Limb (tissue), 2 donors: Measurements from ENCODE around the gene ULK4.
A peak's percentile ranks its signal among the peaks of the same experiment; 100 is the strongest.
"Not testable (repeated sequence)": the region's sequence is repeated elsewhere in the genome, so short reads cannot be mapped to it uniquely, and the experiment has no call there.

ENCODE experiments used
- DNase-seq, 2 donors: peaks; one replicate each; pipeline ENCODE4 v3.0.0-alpha.2; 2016; ENCODE audit errors: extremely low spot score in 2 of 2

The ULK4 gene

DNA sequence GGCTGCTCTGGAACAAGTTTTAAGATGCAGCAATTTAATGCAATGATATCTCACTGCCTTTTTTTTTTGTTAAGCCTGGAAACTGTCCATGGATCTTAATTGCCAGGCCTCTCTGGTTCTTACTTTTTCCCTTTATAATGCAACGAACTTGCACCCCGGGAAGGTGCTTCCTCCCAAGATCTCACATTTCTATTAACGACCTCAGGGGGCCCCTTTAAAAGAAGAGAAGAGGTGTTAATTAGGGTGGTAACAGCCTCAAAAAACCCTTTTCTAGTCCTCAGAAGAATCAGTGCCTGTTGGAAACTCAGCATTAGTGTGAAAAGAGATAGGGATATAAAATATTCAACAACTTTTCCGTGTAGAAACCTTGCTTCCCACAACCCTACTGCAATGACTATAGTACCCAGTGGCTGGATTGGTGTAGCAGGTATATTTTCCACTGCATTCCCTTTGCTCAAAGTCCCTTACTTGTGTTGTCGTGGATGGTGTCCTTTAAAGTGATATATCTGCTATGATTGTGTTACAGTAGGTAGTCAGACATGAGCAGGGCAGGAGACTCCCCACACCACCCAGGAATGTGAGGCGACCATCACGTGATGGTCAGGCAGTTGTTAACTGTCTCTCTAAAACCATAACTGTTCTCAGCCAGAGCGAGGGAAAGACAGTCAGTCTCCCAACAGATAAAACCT, 640.8 kb downstream of the ULK4 start:
- DNase-seq: no peak

DNA sequence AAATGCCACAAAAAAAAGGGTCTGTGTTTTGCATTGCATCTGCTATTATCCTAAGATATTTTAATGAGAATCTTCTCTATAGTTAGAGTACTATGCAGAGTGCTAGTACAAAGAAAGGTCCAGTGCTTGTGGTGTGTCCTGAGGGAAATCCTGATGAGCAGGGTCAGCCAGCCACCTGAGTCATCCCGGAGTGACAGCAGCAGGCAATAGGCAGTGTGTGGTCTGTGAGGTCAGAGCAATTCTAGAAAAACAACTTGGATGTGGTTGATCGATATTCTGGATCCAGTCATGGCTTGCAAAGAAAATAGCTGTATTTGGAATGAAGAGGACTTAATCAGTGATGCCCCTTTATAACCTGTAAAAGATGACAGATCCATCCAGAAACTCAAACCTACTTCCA, 643.4 kb downstream of the ULK4 start:
- no peak for DNase-seq

DNA sequence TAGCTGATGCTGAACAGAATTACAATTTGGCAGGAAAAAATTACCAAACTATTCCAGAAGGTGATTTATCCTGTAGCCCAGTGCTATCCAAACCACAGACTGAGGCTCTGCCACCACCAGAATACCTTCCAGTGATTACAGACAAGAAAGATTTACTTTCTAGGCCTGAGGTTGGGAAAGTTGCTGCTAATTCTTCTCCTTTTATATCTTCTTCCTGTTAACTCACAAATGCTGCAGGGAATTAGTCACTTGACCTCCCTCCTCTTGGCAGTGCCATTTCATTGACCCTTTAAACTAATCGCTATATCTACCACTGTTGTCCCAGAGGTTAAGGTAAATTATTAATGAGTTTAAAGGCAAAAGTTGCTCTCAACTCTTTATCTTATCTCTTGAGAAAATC, 644.2 kb downstream of the ULK4 start:
- DNase-seq: no peak

DNA sequence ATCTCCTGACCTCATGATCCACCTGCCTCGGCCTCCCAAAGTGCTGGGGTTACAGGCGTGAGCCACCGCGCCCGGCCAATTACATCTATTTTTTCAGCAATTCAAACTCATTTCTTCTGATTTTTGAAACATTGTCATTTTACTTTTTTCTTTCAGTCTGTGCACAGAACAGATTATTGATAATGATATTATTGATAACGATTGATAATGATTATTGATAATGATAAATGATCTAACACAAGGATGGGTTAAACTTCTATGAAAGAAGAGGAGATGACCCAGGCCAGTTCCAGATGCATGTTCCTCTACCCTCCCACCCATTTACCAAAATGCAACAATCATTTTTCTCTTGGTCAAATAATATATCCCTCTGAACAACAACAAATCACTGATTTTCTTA, 644.6 kb downstream of the ULK4 start:
- DNase-seq: no peak

DNA sequence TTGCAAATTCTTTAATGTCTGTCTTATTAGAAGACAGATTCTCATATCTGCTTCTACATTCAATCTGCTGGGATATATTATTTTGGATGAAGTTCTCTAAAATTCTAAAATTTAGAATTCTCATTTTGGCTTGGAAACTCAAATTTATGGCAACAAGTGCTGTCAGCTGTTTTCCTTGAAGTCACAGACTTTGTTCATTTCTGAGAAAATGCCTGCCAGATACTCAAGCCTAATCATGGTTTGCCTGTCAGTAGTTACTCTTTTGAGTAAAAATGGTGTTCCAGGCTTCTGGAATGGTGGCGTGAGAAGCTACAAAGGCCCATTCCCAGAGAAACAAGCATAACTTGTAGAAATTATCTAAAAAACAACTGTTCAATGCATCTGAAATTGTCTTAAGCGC, 646.8 kb downstream of the ULK4 start:
- DNase-seq: no peak

DNA sequence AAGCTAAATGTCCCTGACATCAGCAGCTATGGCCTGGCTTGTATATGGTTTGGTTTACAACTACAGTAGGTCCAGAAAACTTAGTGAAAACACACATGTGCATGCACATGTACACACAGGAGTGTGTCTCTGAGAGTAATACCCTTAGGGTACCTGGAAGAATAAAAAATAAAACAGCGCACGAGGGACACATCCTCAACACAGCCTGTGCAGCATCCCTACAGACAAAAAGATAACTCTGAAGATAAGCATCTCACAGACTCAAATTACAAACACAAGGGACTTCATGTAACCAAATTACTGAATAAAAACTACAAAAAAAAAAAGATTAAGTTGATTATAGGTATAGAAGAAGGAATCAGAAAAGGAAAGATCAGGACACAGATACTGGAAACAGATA, 653.8 kb downstream of the ULK4 start:
- no peak for DNase-seq

DNA sequence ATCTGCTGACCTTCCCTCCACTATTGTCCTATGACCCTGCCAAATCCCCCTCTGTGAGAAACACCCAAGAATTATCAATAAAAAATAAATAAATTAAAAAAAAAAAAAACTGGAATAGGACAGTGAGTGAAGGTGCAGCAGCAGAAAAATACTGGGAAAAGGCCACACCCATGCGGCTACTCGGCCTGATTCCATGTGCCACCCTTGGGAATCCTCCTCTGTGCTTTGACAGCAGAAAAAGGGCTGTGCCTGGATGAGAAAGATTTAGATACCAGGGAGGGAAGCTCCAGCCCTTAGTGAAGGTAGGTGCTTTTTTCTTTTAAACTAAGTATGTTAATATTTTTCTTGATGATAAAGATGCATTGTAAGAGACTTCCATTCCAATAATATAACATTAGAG, 654.8 kb downstream of the ULK4 start:
- no peak for DNase-seq

DNA sequence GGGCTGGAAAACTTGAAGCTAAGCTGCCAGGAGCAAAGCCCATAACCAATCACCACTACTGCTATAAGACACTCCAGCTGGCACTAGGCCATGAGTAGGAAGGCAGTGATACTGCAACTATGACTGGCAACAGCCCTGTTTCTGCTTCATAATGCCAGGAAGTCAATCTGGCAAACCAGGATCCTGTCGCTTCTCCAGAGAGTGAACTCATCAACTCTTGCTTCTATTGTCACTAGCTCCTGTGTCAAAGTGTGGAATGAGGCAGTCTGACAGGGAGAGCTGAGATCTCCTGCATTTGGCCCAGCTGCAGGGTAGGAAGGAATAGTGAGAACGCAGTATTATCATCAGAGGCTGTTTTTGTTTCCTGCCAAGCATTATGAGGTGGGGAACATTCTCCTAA, 657.3 kb downstream of the ULK4 start:
- DNase-seq: peak; percentile 34 to 51

DNA sequence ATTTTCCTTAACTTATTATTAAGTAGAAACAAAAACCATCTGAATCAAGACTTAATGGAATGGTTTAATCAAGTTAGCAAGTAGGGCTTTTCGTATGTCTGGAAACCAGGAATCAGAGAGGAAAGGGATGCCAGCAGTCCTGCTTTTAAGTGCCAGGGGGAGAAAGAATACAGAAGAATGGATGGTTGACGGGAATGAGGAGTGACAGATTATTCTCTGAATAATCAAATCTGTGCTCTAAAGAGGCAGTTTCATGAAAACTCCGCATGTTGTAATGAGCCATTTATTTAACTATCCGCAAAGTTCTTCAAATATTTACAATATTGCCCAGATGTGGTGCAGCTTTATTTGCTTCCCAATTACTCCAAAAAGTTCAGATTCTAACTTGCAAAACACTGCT, 659.6 kb downstream of the ULK4 start:
- DNase-seq: no peak

DNA sequence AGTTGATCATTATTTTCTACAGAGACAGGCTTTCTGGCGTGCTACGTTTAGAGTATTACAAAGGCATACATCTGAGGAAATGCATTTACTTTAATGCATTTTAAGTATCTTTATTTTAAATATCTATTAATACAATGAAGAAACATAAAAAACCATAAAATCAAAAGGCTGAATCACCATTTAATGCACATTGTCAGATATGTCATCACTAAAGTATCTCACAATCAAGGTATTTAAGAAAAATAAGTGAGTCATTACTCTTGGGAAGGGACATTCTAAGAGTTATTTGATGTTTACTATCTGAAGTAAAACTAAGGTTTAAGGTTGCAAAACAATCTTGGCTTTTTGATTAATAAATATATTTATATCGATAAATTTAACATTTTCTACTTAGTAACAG, 660.4 kb downstream of the ULK4 start:
- DNase-seq: no peak

DNA sequence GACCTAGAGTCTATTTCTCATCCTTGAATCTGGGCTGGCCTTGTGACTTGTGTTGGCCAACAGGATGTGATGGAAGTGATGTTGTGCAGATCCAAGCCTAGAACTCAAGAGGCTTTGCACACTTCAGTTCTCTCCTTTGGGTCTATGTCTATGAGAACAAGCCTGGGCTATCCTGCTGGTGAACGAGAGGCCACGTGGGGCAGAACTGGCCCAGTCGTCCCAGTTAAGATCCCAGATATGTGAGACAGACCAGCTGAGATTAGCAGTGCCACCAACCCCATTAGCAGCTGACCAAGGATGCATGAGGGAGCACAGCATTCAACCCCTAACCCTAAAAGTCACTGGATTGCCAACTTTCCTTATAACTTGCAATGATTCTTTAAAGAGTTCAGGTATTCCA, 662.9 kb downstream of the ULK4 start:
- no peak for DNase-seq

DNA sequence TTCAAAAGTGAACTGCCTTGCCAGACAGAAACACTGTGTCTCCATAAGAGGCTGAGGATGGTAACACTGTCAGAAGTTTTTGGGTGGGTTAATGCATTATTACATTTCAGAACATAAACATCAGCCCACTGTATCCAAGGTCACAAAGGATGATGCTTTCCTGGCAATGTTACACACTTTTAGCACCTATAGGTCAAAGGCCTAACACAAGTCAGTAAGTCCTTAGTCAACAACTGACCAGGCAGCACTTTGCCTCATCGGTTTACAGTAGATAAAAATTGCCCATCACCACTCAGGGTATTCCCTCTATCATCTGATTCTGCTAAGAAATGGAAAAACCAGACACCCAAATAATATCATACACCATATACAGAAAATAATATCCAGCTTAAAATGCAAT, 664.2 kb downstream of the ULK4 start:
- DNase-seq: no peak

DNA sequence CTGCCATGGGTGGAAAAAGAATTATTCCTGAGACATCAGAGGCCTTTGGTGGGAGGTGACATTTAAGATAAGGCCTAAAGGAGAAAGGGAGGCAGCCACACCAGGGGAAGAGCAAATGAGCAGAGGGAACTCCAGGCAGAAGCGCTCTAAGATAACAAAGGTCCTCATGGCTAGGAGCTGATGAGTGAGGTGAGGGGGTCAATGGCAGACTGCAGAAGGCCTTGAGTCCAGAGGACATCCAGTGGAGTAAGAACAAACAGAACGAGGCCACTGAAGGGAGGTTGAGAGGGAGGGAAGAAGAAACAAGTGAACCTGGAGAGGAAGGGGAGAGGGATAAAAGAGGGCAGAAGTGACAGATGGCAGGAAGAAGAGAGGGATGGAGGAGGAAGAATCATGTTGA, 665.3 kb downstream of the ULK4 start:
- DNase-seq: no peak

DNA sequence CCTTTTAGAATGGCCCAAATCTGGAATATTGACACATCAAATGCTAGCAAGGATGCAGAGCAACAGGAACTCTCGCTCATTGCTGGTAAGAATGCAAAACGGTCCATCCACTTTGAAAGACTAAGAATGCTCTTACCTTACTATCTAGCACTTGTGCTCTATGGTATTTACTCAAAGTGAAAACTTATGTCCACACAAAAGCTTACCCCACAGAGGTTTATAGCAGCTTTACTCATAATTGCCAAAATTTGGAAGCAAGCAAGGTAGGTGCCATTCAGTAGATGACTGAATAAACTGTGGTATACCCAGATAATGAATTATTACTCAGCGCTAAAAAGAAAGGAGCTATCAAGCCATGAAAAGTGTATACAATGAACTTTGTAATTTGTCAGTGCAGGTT, 666.2 kb downstream of the ULK4 start:
- DNase-seq: no peak

DNA sequence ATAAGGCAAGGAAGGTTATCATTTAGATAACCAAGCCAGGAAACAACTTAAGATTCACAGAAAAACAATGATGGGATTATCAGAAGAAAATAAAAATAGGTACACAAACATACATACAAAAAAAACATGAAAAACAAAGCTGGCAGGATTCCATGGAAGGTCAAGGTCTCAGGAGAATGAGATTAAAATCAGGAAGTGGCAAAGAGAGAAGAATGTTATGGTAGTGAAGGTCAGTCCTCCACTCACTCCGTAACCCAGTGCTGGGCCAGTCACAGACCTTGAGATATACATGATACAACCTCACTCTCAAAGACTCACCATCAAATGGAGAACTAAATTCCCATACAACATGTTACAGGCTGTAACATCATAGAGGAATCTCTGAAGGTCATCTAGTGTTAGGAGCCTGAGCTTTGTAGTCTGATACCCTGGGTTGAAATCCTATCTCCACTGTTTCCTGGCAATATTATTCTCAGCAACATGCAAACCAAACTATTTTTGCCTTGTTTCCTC, 668.7 kb downstream of the ULK4 start:
- no peak for DNase-seq

DNA sequence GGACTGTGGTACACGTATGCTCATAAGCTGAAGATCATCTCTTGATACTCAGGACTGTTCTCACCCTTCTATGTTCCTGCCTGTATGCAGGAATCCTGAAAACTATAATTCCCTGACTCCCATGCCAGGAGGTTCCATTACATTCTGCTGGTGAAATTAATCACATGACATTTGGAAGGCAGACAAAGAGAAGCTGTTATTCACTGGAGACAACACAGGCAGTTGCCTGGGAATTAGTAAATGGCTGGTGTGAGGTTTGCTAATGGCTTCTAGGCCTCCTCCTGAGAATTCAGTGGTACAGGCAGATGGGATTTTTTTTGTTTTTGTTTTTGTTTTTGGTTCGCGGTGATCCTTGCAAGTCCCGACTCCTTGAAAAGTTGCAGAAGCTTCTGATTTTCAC, 671.2 kb downstream of the ULK4 start:
- DNase-seq: no peak

DNA sequence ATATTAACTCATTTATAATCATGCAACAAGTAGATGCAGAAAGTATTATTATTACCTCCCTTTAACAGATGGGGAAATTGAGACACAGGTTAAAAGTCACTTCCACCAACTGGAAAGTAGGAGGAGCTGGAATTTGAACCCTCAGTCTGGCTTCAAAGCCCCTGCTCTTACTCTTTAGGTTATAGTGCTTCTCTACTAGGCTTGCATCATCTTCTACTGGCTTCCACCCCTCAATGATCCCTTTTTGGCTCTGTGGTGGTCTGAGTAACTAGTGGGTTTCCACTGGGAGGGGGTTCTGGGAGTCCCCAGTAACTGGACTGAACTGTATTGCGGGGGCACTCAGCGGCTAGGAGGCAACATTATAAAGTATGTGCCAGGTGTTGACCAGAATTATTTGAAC, 671.6 kb downstream of the ULK4 start:
- DNase-seq: no peak

DNA sequence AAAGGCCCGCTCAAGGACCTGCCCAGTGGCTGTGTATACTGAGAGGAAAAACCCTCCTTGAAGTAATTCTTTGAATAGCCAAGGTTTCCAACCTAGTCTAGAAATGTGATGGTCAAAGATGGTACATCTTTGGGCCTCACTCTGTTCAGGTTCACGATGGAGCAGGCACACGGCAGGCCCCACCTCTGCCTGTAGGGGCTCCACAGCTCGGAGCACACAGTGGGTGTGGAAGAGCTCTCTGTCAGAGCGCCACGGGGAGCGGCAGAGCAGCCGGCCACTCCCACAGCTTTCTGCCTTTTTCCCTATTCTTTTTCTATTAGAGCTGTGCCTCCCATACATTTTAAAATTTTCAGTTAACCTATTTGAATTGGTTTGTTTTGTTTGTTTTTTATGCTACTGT, 673.1 kb downstream of the ULK4 start:
- no peak for DNase-seq

DNA sequence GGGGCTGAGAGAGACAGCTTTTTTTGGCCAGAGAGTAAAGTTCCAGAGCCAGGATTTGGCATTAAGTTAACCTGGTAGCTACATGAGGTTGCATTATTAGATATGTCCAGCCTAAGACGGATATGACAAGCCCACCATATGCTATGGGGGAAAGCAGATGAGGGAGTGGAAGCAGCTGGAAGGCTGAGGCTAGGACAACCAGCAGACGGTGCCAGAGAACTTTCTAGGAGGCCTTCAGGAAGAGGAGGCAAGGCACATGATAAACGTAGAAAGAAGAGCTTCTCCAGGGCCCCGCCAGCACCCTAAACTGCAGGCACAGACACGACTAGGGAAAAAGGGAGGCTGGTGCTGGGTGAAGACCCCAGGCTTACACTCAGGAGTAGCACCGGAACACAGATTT, 675.6 kb downstream of the ULK4 start:
- DNase-seq: no peak

DNA sequence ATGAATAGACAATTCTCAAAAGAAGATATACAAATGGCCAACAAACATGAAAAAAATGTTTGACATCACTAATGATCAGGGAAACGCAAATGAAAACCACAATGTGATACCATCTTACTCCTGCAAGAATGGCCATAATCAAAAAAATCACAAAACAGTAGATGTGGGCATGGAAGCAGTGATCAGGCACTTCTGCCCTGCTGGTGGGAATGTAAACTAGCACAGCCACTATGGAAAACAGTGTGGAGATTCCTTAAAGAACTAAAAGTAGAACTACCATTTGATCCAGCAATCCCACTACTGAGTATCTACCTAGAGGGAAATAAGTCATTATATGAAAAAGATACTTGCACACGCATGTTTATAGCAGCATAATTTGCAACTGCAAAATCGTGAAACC, 677.0 kb downstream of the ULK4 start:
- DNase-seq: not testable (repeated sequence)

DNA sequence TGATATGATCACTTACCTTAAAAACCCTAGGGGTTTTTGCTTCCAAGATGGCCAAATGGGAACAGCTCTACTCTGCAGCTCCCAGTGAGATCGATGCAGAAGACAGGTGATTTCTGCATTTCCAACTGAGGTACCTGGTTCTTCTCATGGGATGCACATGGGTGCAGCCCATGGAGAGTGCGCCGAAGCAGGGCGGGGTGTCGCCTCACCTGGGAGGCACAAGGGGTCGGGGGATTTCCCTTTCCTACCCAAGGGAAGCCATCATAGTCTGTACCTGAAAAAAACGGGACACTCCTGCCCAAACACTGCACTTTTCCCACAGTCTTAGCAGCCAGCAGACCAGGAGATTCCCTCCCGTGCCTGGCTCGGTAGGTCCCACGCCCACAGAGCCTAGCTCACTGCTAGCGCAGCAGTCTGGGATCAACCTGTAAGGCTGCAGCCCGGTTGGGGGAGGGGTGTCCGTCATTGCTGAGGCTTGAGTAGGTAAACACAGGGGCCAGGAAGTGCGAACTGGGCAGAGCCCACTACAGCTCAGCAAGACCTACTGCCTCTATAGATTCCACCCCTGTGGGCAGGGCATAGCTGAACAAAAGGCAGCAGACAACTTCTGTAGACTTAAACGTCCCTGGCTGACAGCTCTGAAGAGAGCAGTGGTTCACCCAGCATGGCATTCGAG, 684.0 kb downstream of the ULK4 start:
- no peak for DNase-seq

DNA sequence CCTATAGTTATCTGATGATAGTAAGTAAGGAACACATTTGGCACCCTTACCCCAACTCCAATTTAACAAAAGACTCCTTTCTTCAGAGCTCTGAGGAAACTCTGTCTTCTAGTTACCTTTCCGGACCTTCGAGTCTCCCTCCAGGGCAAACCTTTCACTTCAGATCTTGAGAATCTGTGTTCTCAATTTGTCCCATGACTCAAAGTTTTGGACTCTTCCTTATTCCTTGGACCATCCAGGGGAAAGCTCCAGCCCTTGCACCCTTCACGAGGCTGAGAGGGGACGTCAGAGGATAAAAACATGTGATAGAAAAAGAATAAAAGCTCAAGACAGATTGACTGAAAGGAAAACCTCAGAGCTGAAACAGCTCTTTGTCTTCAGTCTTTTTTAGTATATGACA, 685.7 kb downstream of the ULK4 start:
- no peak for DNase-seq

DNA sequence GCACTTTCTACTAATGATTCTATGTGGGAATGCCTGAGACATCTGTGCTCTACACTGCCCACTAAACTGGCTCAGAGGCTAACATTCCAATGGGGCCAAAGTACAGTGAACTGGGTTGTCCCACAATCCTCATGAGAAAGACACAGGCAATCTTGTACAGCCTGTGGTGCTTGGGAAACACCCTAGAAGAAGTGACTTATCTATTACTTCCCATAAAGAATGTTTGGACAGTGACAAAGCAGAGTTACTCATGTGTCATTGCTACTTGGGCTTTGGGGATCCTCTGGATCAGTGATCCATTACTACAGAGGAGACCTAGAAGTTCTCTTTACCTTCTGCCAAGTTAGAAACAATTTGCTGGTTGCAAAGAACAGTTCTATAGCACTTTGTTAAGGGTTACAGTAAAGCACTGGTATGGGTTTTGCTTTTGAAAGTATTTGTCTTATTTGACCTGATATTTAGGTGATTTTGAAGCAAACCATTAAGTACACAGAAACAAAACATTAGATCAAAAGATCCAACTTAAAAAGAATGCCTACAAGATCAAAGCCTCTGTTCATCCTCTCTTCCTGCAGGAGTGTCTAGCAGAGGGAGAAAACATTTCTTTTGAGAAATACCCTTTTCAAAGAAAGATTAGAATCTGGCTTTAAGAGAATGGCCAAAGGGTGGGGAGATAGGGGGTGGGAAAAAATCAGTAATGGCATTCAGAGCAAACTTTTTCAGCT, 686.8 kb downstream of the ULK4 start:
- no peak for DNase-seq
